ENCODE results near the gene CAD.

- TF ChIP-seq, protein P1, sequence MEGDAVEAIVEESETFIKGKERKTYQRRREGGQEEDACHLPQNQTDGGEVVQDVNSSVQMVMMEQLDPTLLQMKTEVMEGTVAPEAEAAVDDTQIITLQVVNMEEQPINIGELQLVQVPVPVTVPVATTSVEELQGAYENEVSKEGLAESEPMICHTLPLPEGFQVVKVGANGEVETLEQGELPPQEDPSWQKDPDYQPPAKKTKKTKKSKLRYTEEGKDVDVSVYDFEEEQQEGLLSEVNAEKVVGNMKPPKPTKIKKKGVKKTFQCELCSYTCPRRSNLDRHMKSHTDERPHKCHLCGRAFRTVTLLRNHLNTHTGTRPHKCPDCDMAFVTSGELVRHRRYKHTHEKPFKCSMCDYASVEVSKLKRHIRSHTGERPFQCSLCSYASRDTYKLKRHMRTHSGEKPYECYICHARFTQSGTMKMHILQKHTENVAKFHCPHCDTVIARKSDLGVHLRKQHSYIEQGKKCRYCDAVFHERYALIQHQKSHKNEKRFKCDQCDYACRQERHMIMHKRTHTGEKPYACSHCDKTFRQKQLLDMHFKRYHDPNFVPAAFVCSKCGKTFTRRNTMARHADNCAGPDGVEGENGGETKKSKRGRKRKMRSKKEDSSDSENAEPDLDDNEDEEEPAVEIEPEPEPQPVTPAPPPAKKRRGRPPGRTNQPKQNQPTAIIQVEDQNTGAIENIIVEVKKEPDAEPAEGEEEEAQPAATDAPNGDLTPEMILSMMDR (IDR thresholded peaks at IDR 0.05; ENCODE audit: low read depth, low read length, missing input control): no peak
- TF ChIP-seq GABPA (IDR thresholded peaks at IDR 0.05 in 1 of 2, conservative IDR thresholded peaks at IDR 0.05 in 1 of 2) (no peak), RAD21 (IDR thresholded peaks at IDR 0.05) (no peak), YY1 (IDR thresholded peaks at IDR 0.05) (no peak), EGR1 (IDR thresholded peaks at IDR 0.05; ENCODE audit: low read depth in 2 of 2) (no peak), FOXA2 (IDR thresholded peaks at IDR 0.05) (no peak), SP1 (IDR thresholded peaks at IDR 0.05) (no peak), HNF4A (conservative IDR thresholded peaks at IDR 0.05) (no peak), JUND (IDR thresholded peaks at IDR 0.05) (no peak), ZBTB33 (IDR thresholded peaks at IDR 0.05) (no peak), FOXA1 (IDR thresholded peaks at IDR 0.05) (no peak)
- TF ChIP-seq, protein P2, sequence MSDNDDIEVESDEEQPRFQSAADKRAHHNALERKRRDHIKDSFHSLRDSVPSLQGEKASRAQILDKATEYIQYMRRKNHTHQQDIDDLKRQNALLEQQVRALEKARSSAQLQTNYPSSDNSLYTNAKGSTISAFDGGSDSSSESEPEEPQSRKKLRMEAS (IDR thresholded peaks at IDR 0.05): no peak
- TF ChIP-seq, protein P3, sequence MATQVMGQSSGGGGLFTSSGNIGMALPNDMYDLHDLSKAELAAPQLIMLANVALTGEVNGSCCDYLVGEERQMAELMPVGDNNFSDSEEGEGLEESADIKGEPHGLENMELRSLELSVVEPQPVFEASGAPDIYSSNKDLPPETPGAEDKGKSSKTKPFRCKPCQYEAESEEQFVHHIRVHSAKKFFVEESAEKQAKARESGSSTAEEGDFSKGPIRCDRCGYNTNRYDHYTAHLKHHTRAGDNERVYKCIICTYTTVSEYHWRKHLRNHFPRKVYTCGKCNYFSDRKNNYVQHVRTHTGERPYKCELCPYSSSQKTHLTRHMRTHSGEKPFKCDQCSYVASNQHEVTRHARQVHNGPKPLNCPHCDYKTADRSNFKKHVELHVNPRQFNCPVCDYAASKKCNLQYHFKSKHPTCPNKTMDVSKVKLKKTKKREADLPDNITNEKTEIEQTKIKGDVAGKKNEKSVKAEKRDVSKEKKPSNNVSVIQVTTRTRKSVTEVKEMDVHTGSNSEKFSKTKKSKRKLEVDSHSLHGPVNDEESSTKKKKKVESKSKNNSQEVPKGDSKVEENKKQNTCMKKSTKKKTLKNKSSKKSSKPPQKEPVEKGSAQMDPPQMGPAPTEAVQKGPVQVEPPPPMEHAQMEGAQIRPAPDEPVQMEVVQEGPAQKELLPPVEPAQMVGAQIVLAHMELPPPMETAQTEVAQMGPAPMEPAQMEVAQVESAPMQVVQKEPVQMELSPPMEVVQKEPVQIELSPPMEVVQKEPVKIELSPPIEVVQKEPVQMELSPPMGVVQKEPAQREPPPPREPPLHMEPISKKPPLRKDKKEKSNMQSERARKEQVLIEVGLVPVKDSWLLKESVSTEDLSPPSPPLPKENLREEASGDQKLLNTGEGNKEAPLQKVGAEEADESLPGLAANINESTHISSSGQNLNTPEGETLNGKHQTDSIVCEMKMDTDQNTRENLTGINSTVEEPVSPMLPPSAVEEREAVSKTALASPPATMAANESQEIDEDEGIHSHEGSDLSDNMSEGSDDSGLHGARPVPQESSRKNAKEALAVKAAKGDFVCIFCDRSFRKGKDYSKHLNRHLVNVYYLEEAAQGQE (IDR thresholded peaks at IDR 0.05): no peak
Observed at GRCh38 chr2:27175330-27175729, 41.8 kb upstream of the CAD start.

Measured in liver (tissue), 3 donors.